Neural crest cell (in vitro differentiated cells): ENCODE measurements around the gene TRUB1. TPM values are rescaled to one million over a fixed set of nuclear protein-coding genes. Genes with fewer than 3 reads are reported as not detected.

Experiments used
- DNase-seq: peaks from one replicate; pipeline ENCODE4 v3.0.0; 2021; ENCODE audit warnings: low read depth, mixed read lengths, low spot score
- H3K27ac Mint-ChIP-seq: one replicate; pipeline ENCODE4 v1.8.0; 2021; ENCODE audit warnings: mild to moderate bottlenecking, mixed read lengths; ENCODE audit not compliant: unreplicated experiment
- H3K27me3 Mint-ChIP-seq: 2 replicates; pipeline ENCODE4 v1.8.0; 2021; ENCODE audit warnings: low read depth, mild to moderate bottlenecking, mixed read lengths
- H3K36me3 Mint-ChIP-seq: 2 replicates; pipeline ENCODE4 v1.8.0; 2021; ENCODE audit warnings: low read depth, mild to moderate bottlenecking, mixed read lengths
- H3K4me1 Mint-ChIP-seq: 2 replicates; pipeline ENCODE4 v1.8.0; 2021; ENCODE audit warnings: mixed read lengths
- H3K4me3 Mint-ChIP-seq: one replicate; pipeline ENCODE4 v1.8.0; 2021; ENCODE audit warnings: mild to moderate bottlenecking, mixed read lengths
- H3K9me3 Mint-ChIP-seq: 2 replicates; pipeline ENCODE4 v1.8.0; 2021; ENCODE audit warnings: mixed read lengths
- total RNA-seq: library from RNA; stranded (reverse); gene quantifications from 2 replicates; pipeline ENCODE4 v1.2.1, GENCODE V29; 2021
- TF ChIP-seq, protein P1 (sequence below): fragments of 200-600 bp; sonication (generic); conservative IDR thresholded peaks from 2 replicates; pipeline ENCODE4 v1.5.0; 2021; ENCODE audit warnings: antibody characterized with exemption, mild to moderate bottlenecking

The TRUB1 gene
- total RNA-seq, 1 donor from 2014 or later, result 17.5 TPM

DNA sequence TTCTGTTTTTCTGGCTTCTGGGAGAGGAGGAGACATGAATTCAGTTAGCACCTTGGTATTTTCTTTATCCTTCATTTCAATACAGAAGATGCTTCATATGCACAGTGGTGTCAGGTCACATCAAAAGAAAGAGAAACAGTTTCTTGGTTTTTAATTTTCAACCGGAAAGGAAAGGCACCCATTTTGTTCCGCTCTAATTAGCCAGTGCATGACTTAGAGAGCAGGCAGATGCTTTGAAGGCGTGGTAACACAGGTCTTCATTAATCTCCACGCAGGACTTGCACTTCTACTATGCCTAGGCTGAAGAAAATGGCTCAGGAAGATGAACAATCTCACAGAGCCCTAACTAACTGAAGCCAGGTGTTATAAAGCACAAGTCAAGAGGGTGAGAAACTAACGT lies 84.7 kb downstream of the TRUB1 start:
- Mint-ChIP-seq H3K36me3 (no peaks in the 10 kb centered on the region), H3K4me1 (peaks cover 8% of the 10 kb centered on the region), H3K4me3 (no peak overlapping the region), H3K27me3 (no peaks in the 10 kb centered on the region), H3K9me3 (no peaks in the 10 kb centered on the region), H3K27ac (no peak overlapping the region)
- DNase-seq, result no peak
- TF ChIP-seq, protein P1, sequence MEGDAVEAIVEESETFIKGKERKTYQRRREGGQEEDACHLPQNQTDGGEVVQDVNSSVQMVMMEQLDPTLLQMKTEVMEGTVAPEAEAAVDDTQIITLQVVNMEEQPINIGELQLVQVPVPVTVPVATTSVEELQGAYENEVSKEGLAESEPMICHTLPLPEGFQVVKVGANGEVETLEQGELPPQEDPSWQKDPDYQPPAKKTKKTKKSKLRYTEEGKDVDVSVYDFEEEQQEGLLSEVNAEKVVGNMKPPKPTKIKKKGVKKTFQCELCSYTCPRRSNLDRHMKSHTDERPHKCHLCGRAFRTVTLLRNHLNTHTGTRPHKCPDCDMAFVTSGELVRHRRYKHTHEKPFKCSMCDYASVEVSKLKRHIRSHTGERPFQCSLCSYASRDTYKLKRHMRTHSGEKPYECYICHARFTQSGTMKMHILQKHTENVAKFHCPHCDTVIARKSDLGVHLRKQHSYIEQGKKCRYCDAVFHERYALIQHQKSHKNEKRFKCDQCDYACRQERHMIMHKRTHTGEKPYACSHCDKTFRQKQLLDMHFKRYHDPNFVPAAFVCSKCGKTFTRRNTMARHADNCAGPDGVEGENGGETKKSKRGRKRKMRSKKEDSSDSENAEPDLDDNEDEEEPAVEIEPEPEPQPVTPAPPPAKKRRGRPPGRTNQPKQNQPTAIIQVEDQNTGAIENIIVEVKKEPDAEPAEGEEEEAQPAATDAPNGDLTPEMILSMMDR, result no peak

DNA sequence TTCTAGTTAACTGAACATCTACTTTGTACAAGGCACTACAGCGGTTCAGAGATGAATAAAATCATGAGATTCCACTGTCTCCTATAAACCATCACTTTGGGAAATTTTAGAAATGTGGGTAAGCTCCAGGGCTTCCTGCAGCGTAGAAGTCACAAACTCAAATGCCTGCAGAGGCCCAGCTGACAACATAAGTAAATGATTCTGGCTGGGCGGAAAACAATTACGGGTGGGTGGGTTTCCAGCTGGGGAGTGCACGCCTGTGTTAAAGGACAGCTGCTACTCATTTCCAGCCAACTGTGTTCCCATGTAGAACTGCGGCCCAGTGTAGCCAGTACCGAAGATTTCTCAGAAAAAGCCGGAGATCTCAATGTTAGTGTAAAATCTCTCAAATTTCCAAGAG lies 85.7 kb downstream of the TRUB1 start:
- Mint-ChIP-seq H3K9me3 (no peaks in the 10 kb centered on the region), H3K27ac (no peak overlapping the region), H3K4me1 (peaks cover 8% of the 10 kb centered on the region), H3K27me3 (no peaks in the 10 kb centered on the region), H3K4me3 (no peak overlapping the region), H3K36me3 (no peaks in the 10 kb centered on the region)
- TF ChIP-seq, protein P1, result no peak
- DNase-seq, result no peak

DNA sequence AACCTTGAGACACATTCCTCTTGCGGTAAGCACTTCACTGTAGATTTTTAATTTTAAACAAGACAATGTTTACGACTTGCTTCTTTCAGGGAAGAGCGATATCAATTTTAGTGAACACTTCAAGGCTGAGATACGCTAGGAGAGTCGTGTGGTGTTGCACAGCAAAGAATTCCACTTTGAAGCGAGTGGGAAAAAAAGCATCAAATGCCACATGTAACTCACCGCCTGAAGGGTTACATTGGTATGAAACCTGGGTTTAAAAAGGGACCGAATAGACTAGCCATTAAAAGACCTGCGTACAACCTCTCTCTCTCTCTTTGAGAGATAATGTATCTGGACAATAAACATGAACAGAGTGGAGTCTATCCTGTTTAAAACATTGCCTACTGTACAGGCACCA lies 86.4 kb downstream of the TRUB1 start:
- H3K4me1 Mint-ChIP-seq, result peaks cover 8% of the 10 kb centered on the region

DNA sequence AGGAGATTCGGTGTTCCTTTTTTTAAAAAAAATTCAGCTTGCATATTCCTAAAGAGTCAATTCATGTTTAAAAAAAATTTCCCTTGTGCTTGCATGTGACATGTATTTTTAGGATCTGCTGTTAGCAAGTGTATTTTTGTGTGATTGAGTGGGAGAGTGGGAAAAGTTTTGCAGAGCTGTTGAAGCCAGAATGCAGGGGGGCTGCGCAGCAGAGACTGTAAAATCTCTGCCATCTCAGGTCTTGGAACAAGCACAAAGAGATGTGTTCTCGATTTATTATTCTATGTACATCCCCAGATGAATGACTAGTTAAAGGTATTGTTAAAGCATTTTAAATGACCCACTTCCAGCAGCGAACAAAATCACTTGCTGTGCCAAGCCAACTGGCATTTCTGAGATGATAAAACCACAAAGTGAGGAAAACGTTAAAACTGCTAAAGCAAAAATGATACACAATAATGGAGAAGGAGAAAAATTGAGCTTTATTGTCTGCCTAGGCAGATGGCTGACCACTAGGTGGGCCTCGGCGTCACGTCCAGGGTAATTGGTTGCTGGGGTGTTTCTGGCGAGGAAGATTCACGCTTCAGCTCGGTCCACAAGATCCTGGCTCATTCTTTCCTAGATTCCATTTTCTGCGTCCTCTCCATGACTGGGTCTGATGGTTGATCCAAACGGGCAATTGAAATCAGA lies 88.2 kb downstream of the TRUB1 start:
- Mint-ChIP-seq H3K27ac (no peak overlapping the region), H3K27me3 (no peaks in the 10 kb centered on the region), H3K36me3 (no peaks in the 10 kb centered on the region), H3K4me3 (no peak overlapping the region), H3K9me3 (no peaks in the 10 kb centered on the region), H3K4me1 (peaks cover 19% of the 10 kb centered on the region)
- TF ChIP-seq, protein P1, result no peak
- no peak for DNase-seq

More for the DNA sequence above, 86.4 kb downstream of the TRUB1 start:
- H3K27me3 Mint-ChIP-seq, result no peaks in the 10 kb centered on the region
- DNase-seq, result no peak
- no peaks in the 10 kb centered on the region for H3K36me3 Mint-ChIP-seq
- H3K27ac Mint-ChIP-seq, result no peak overlapping the region
- H3K4me3 Mint-ChIP-seq, result no peak overlapping the region
- TF ChIP-seq, protein P1, result no peak
- no peaks in the 10 kb centered on the region for H3K9me3 Mint-ChIP-seq

DNA sequence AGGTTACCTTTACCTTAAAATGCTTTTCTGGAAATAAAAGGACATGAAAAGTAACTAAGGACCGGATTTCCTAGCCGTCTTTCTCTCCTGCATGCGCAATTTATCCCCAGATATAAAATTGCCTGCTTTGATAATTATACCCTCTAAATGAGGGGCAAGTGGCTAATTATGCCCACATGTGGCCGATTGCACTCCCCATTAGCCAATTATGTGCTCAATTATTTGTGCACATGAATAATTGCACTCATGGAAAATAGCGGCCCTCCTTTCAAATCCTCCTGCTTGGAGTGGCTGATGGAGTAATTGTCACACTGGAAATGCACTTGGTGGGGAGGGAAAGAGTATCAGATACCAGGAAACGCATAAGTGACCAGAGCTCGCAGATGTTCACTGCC lies 88.7 kb downstream of the TRUB1 start:
- peaks cover 19% of the 10 kb centered on the region for H3K4me1 Mint-ChIP-seq
- H3K9me3 Mint-ChIP-seq, result no peaks in the 10 kb centered on the region
- no peak for DNase-seq
- no peak overlapping the region for H3K27ac Mint-ChIP-seq
- no peak overlapping the region for H3K4me3 Mint-ChIP-seq
- no peaks in the 10 kb centered on the region for H3K36me3 Mint-ChIP-seq
- TF ChIP-seq, protein P1, result no peak
- H3K27me3 Mint-ChIP-seq, result no peaks in the 10 kb centered on the region

Other genes with a start within 250 kb of the TRUB1 start
- 14.4 and 17.0 TPM in 2 replicates for gene FHIP2A, start 116.4 kb upstream of the TRUB1 start, total RNA-seq
- gene ATRNL1, start 155.2 kb downstream of the TRUB1 start, total RNA-seq, result 44.1 and 46.9 TPM in 2 replicates